ENCODE data around the gene SMIM35.

SMIM35 gene

DNA sequence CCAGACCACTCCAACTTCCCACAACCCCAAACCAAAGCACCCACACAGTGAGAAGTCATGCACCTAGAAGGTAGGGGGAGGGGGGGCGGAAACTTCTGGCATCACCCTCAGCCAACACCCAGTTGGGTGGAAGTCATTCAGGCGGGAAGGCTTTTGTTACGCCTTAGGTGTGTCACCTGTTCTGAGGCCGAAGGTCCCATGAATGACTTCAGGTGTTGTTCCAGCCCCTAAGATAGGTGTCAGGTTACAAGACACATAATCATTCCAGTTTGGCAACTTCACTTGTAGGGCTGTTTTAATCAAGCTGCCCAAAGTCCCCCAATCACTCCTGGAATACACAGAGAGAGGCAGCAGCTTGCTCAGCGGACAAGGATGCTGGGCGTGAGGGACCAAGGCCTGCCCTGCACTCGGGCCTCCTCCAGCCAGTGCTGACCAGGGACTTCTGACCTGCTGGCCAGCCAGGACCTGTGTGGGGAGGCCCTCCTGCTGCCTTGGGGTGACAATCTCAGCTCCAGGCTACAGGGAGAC is 9.9 kb downstream of the SMIM35 start, which contains the start of gene TMPRSS4:
Gene TMPRSS4, plus strand, starts transcription at position 325 of the 528 bp plus-strand sequence. CDS start 225 bp downstream, outside the sequence.
- Histone ChIP-seq H3K27me3 (ENCODE audit: insufficient read depth, poor library complexity, severe bottlenecking) (no peaks in the 10 kb centered on the region), H3K27ac (replicated peaks) (no peak within 1 kb of the TSS), H3K4me3 (replicated peaks; ENCODE audit: insufficient read depth, low read length) (no peak within 1 kb of the TSS)
- no peak for TF ChIP-seq GABPA (IDR thresholded peaks at IDR 0.05; ENCODE audit: low read depth)
- TF ChIP-seq, protein P1, sequence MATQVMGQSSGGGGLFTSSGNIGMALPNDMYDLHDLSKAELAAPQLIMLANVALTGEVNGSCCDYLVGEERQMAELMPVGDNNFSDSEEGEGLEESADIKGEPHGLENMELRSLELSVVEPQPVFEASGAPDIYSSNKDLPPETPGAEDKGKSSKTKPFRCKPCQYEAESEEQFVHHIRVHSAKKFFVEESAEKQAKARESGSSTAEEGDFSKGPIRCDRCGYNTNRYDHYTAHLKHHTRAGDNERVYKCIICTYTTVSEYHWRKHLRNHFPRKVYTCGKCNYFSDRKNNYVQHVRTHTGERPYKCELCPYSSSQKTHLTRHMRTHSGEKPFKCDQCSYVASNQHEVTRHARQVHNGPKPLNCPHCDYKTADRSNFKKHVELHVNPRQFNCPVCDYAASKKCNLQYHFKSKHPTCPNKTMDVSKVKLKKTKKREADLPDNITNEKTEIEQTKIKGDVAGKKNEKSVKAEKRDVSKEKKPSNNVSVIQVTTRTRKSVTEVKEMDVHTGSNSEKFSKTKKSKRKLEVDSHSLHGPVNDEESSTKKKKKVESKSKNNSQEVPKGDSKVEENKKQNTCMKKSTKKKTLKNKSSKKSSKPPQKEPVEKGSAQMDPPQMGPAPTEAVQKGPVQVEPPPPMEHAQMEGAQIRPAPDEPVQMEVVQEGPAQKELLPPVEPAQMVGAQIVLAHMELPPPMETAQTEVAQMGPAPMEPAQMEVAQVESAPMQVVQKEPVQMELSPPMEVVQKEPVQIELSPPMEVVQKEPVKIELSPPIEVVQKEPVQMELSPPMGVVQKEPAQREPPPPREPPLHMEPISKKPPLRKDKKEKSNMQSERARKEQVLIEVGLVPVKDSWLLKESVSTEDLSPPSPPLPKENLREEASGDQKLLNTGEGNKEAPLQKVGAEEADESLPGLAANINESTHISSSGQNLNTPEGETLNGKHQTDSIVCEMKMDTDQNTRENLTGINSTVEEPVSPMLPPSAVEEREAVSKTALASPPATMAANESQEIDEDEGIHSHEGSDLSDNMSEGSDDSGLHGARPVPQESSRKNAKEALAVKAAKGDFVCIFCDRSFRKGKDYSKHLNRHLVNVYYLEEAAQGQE (IDR thresholded peaks at IDR 0.05; ENCODE audit: insufficient replicate concordance, low read depth), result no peak
- no peak for TF ChIP-seq POLR2AphosphoS5 (IDR thresholded peaks at IDR 0.05; ENCODE audit: low read depth)
- no peak for TF ChIP-seq SPI1 (IDR thresholded peaks at IDR 0.05; ENCODE audit: borderline replicate concordance, low read depth)
- TF ChIP-seq, protein P2, sequence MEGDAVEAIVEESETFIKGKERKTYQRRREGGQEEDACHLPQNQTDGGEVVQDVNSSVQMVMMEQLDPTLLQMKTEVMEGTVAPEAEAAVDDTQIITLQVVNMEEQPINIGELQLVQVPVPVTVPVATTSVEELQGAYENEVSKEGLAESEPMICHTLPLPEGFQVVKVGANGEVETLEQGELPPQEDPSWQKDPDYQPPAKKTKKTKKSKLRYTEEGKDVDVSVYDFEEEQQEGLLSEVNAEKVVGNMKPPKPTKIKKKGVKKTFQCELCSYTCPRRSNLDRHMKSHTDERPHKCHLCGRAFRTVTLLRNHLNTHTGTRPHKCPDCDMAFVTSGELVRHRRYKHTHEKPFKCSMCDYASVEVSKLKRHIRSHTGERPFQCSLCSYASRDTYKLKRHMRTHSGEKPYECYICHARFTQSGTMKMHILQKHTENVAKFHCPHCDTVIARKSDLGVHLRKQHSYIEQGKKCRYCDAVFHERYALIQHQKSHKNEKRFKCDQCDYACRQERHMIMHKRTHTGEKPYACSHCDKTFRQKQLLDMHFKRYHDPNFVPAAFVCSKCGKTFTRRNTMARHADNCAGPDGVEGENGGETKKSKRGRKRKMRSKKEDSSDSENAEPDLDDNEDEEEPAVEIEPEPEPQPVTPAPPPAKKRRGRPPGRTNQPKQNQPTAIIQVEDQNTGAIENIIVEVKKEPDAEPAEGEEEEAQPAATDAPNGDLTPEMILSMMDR (IDR thresholded peaks at IDR 0.05; ENCODE audit: insufficient read depth, low read length), result no peak
- DNase-seq (ENCODE audit: low read depth in 1 of 2, low spot score in 1 of 2), result no peak

DNA sequence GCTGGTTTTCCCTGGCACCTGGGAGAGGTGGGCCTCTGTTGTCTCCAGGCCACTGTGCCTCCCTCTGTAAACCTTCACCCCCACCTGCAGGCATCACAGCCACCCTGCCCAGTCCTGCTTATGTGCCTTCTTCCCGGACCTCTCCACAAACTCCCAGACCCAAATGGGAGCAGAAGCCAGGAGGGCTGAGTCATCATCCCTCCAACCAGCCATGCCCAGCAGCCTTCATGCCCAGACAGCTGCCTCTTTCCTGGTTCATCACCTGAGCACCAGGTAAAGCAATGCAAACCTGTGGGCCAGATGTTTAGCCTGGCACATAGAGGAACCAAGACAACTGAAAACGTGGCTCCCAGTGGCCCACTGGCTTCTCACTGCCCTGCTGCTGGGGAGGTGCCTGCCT is 12.0 kb downstream of the SMIM35 start:
- Histone ChIP-seq H3K27ac (replicated peaks) (no peak overlapping the region), H3K27me3 (ENCODE audit: insufficient read depth, poor library complexity, severe bottlenecking) (no peaks in the 10 kb centered on the region), H3K4me3 (replicated peaks; ENCODE audit: insufficient read depth, low read length) (no peak overlapping the region)
- TF ChIP-seq SPI1 (IDR thresholded peaks at IDR 0.05; ENCODE audit: borderline replicate concordance, low read depth) (no peak), POLR2AphosphoS5 (IDR thresholded peaks at IDR 0.05; ENCODE audit: low read depth) (no peak), GABPA (IDR thresholded peaks at IDR 0.05; ENCODE audit: low read depth) (no peak)
- TF ChIP-seq, protein P2 (IDR thresholded peaks at IDR 0.05; ENCODE audit: insufficient read depth, low read length), result no peak
- TF ChIP-seq, protein P1 (IDR thresholded peaks at IDR 0.05; ENCODE audit: insufficient replicate concordance, low read depth), result no peak
- DNase-seq (ENCODE audit: low read depth in 1 of 2, low spot score in 1 of 2), result no peak

DNA sequence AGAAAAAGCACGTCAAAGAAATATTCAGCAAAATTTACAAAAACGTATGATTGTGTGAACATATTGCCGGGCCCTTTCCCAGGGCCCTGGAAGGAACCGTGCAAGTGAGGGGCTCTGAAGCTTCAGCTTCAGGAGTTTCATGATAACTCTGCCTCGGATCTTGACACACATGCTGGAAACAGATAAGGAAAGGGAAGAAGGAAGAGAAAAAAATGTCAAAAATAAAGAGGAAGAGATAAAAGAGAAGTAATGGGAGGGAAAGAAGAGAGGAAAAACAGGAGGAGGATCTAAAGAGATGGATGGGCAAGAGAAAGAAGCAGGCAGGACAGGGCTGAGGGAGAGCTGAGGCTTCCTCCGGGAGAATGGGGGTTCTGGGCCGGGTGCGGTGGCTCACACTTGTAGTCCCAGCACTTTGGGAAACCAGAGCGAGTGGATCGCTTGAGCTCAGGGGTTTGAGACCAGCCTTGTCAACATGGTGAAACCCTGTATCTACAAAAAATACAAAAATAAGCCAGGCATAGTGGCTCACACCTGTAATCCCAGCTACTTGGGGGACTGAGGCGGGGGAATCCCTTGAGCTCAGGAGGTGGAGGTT is 12.6 kb downstream of the SMIM35 start:
- H3K27me3 ChIP-seq (ENCODE audit: insufficient read depth, poor library complexity, severe bottlenecking), result no peaks in the 10 kb centered on the region
- no peak overlapping the region for H3K27ac ChIP-seq (replicated peaks)
- H3K4me3 ChIP-seq (replicated peaks; ENCODE audit: insufficient read depth, low read length), result no peak overlapping the region
- DNase-seq (ENCODE audit: low read depth in 1 of 2, low spot score in 1 of 2), result no peak
- TF ChIP-seq POLR2AphosphoS5 (IDR thresholded peaks at IDR 0.05; ENCODE audit: low read depth) (no peak), GABPA (IDR thresholded peaks at IDR 0.05; ENCODE audit: low read depth) (no peak), SPI1 (IDR thresholded peaks at IDR 0.05; ENCODE audit: borderline replicate concordance, low read depth) (no peak; the same call in 1 of the 2 replicates)
- TF ChIP-seq, protein P2 (IDR thresholded peaks at IDR 0.05; ENCODE audit: insufficient read depth, low read length), result no peak
- TF ChIP-seq, protein P1 (IDR thresholded peaks at IDR 0.05; ENCODE audit: insufficient replicate concordance, low read depth), result no peak

Data from HL-60 (cell line).